Naive thymus-derived CD4-positive, alpha-beta T cell (primary cell): ENCODE results near the gene ARHGAP6. TPM values are rescaled to one million over a fixed set of nuclear protein-coding genes. Genes with fewer than 3 reads are reported as not detected.
"Not testable (repeated sequence)": the region's sequence is repeated elsewhere in the genome, so short reads cannot be mapped to it uniquely, and the experiment has no call there.

Experiments
- ATAC-seq: fragments of 150-1000 bp; cut with Tn5 transposase; 2 replicates; pipeline ENCODE4 v1.10.0; 2021; ENCODE audit warnings: mild to moderate bottlenecking, moderate library complexity
- CTCF ChIA-PET: fragments of 350-600 bp; sonication (Branson Sonifier 250); formaldehyde crosslinking; loops from one replicate; lab custom pipeline; 2021; ENCODE audit warnings: antibody characterized with exemption; lab: Charles Lee
- POLR2A ChIA-PET: fragments of 350-600 bp; sonication (Branson Sonifier 250); formaldehyde crosslinking; loops from one replicate; lab custom pipeline; 2021; ENCODE audit warnings: antibody characterized with exemption, inconsistent platforms; lab: Charles Lee
- DNase-seq, 9 donors: peaks; one replicate each; pipeline versions ENCODE4 v3.0.0 to v3.0.0-alpha.2; 2020 to 2022; ENCODE audit warnings: mixed read lengths in 1 of 9
- H3K27ac ChIP-seq: one replicate; pipeline ENCODE4 v1.7.0; 2013; ENCODE audit warnings: mild to moderate bottlenecking, low read depth, low read length, moderate library complexity
- H3K27me3 ChIP-seq, 2 donors: one replicate each; pipeline ENCODE4 v1.7.0; 2013; ENCODE audit warnings: low read length in 2 of 2, mild to moderate bottlenecking in 2 of 2, moderate library complexity in 2 of 2; ENCODE audit not compliant: control insufficient read depth in 2 of 2, insufficient read depth in 2 of 2
- H3K36me3 ChIP-seq, 3 experiments: 1 replicate in 2 of 3; 2 replicates in 1 of 3; pipeline ENCODE4 v1.7.0; 2013; ENCODE audit warnings: low read length in 3 of 3, mild to moderate bottlenecking in 3 of 3, moderate library complexity in 1 of 3; ENCODE audit not compliant: insufficient read depth in 3 of 3, control insufficient read depth in 2 of 3
- H3K4me1 ChIP-seq, 2 donors: one replicate each; pipeline ENCODE4 v1.7.0; 2013; ENCODE audit warnings: low read length in 2 of 2, mild to moderate bottlenecking in 2 of 2, moderate library complexity in 1 of 2; ENCODE audit not compliant: control insufficient read depth in 2 of 2, insufficient read depth in 2 of 2
- H3K4me3 ChIP-seq: 2 replicates; pipeline ENCODE4 v1.7.0; 2013; ENCODE audit warnings: mild to moderate bottlenecking, low read length
- H3K9me3 ChIP-seq, 3 experiments: 1 replicate in 2 of 3; 2 replicates in 1 of 3; pipeline ENCODE4 v1.7.0; 2013; ENCODE audit warnings: low read length in 3 of 3; ENCODE audit not compliant: control insufficient read depth in 2 of 3
- H3K27ac Mint-ChIP-seq, 9 donors: one replicate each; pipeline ENCODE4 v1.8.0; 2020 to 2022; ENCODE audit warnings: mixed read lengths in 9 of 9, mild to moderate bottlenecking in 8 of 9, moderate library complexity in 5 of 9, inconsistent platforms in 2 of 9
- H3K27me3 Mint-ChIP-seq, 5 donors: one replicate each; pipeline ENCODE4 v1.8.0; 2021 to 2022; ENCODE audit warnings: mixed read lengths in 5 of 5, mild to moderate bottlenecking in 1 of 5
- H3K36me3 Mint-ChIP-seq, 5 donors: one replicate each; pipeline ENCODE4 v1.8.0; 2020 to 2022; ENCODE audit warnings: mixed read lengths in 5 of 5, mild to moderate bottlenecking in 3 of 5, inconsistent platforms in 1 of 5
- H3K4me1 Mint-ChIP-seq, 7 donors: one replicate each; pipeline ENCODE4 v1.8.0; 2020 to 2022; ENCODE audit warnings: mixed read lengths in 7 of 7, mild to moderate bottlenecking in 3 of 7, inconsistent platforms in 1 of 7
- H3K4me3 Mint-ChIP-seq, 10 donors: one replicate each; pipeline ENCODE4 v1.8.0; 2020 to 2022; ENCODE audit warnings: mild to moderate bottlenecking in 10 of 10, mixed read lengths in 10 of 10, moderate library complexity in 6 of 10, inconsistent platforms in 2 of 10
- H3K9me3 Mint-ChIP-seq, 11 donors: one replicate each; pipeline ENCODE4 v1.8.0; 2020 to 2022; ENCODE audit warnings: mixed read lengths in 11 of 11, mild to moderate bottlenecking in 4 of 11, inconsistent platforms in 1 of 11, moderate library complexity in 1 of 11
- intact Hi-C, 2 donors: fragments of 100-400 bp; cut with micrococcal nuclease; formaldehyde crosslinking; loops; one replicate each; pipeline ENCODE4 v1.15.1; 2023
- polyA plus RNA-seq, 2 donors: library from polyadenylated mRNA; unstranded; fragments of 300-500 nt; fragmentation: Illumina TruSeq; gene quantifications; one replicate each; pipeline ENCODE4 v1.2.3, GENCODE V29; 2021
- total RNA-seq, 6 experiments: library from RNA in 5 of 6; stranded (reverse) in 5 of 6; gene quantifications; 1 replicate in 5 of 6; 2 replicates in 1 of 6; pipeline ENCODE4 v1.2.3 and lab custom pipeline; 2021 to 2026

Gene ARHGAP6
- total and polyA plus RNA-seq, 7 experiments from 2014 or later, result 0.11 to 0.83 TPM; not detected in 5

DNA sequence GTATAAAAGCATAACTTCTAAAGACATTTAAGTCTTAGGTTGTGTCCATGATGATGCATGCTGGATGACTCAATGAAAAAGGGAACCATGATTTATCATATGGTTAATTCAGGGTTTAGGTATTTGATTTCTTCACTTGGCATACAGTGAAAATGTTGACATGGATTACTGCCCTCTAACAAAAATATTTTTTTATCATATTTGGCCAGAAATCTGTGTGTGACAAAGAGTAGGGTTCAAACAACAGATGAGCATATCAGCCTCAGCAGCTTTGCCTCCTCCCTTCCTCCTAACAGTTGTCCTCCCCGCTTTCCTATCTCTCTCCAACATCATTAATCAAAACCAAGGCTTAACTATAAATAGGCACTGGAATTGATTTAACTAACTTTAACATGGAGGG lies 46.3 kb downstream of the ARHGAP6 start:
- H3K9me3 ChIP-seq, result no peaks in the 10 kb centered on the region
- no peak overlapping the region for H3K27ac ChIP-seq
- H3K36me3 ChIP-seq, result no peaks in the 10 kb centered on the region
- no peak overlapping the region for H3K4me3 ChIP-seq
- Mint-ChIP-seq H3K27me3 (peaks cover 7 to 24% (median 14%) of the 10 kb centered on the region in 5 donors), H3K27ac (no peak overlapping the region), H3K9me3 (peaks cover 0 to 19% (median 7%) of the 10 kb centered on the region in 11 donors), H3K4me1 (no peaks in the 10 kb centered on the region), H3K36me3 (no peaks in the 10 kb centered on the region), H3K4me3 (no peak overlapping the region)
- DNase-seq (no peak), ATAC-seq (no peak)
- ChIA-PET POLR2A (no interaction called here), CTCF (no interaction called here)
- no peaks in the 10 kb centered on the region for H3K4me1 ChIP-seq
- intact Hi-C loops, result no loop called here
- H3K27me3 ChIP-seq, result no peaks in the 10 kb centered on the region

- CTCF ChIA-PET, H3K9me3 ChIP-seq, H3K4me1 ChIP-seq, H3K4me1 Mint-ChIP-seq, ATAC-seq, DNase-seq, H3K27ac ChIP-seq, H3K4me3 Mint-ChIP-seq, intact Hi-C loops, H3K27me3 ChIP-seq, H3K4me3 ChIP-seq, POLR2A ChIA-PET, H3K36me3 Mint-ChIP-seq, H3K36me3 ChIP-seq, H3K27ac Mint-ChIP-seq: not testable (repeated sequence)
- Mint-ChIP-seq H3K9me3 (peaks cover 0 to 20% (median 5%) of the 10 kb centered on the region in 11 donors), H3K27me3 (peaks cover 5 to 16% (median 11%) of the 10 kb centered on the region in 5 donors)
Observed at GRCh38 chrX:11614253-11614652, 51.5 kb downstream of the ARHGAP6 start.

DNA sequence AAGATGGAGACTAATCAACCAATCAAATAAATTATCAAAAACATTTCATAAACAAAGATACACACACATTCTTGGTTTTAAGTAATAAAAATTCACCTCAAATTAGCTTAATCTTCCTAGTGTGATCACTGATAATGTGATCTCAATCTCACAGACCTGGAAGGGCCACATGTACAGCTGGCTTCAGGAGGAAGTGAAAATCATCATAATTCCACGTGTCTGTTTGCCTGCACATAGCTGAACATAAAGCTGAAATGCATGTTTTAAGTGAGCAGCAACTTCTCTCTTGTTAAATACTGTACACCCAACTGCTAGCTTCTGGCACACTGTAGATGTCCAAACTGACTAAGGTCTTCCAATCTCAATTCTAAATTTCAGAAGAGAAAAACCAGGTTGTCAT lies 53.8 kb downstream of the ARHGAP6 start:
- POLR2A ChIA-PET, result no interaction called here
- H3K27me3 ChIP-seq, result no peaks in the 10 kb centered on the region
- no peaks in the 10 kb centered on the region for H3K9me3 ChIP-seq
- peaks cover 5 to 11% (median 6%) of the 10 kb centered on the region in 5 donors for H3K27me3 Mint-ChIP-seq
- no peaks in the 10 kb centered on the region for H3K36me3 Mint-ChIP-seq
- no peaks in the 10 kb centered on the region for H3K4me1 Mint-ChIP-seq
- CTCF ChIA-PET, result no interaction called here
- H3K4me3 ChIP-seq, result no peak overlapping the region
- H3K27ac ChIP-seq, result no peak overlapping the region
- intact Hi-C loops, result no loop called here
- H3K36me3 ChIP-seq, result no peaks in the 10 kb centered on the region
- no peak overlapping the region for H3K4me3 Mint-ChIP-seq
- DNase-seq (no peak), ATAC-seq (no peak)
- no peaks in the 10 kb centered on the region for H3K4me1 ChIP-seq
- H3K27ac Mint-ChIP-seq, result no peak overlapping the region
- H3K9me3 Mint-ChIP-seq, result peaks cover 0 to 16% (median 5%) of the 10 kb centered on the region in 11 donors

GRCh38 chrX:11611161-11611560 lies 54.6 kb downstream of the ARHGAP6 start:
- no peaks in the 10 kb centered on the region for H3K36me3 Mint-ChIP-seq
- H3K4me3 Mint-ChIP-seq, result no peak overlapping the region
- peaks cover 5 to 10% (median 6%) of the 10 kb centered on the region in 5 donors for H3K27me3 Mint-ChIP-seq
- H3K36me3 ChIP-seq, result no peaks in the 10 kb centered on the region
- H3K27ac Mint-ChIP-seq, result no peak overlapping the region
- no peaks in the 10 kb centered on the region for H3K27me3 ChIP-seq
- no peak overlapping the region for H3K4me3 ChIP-seq
- H3K4me1 Mint-ChIP-seq, result no peaks in the 10 kb centered on the region
- H3K27ac ChIP-seq, result no peak overlapping the region
- H3K4me1 ChIP-seq, result no peaks in the 10 kb centered on the region
- H3K9me3 Mint-ChIP-seq, result peaks cover 0 to 16% (median 5%) of the 10 kb centered on the region in 11 donors
- ATAC-seq, result no peak
- intact Hi-C loops, result no loop called here
- ChIA-PET CTCF (no interaction called here), POLR2A (no interaction called here)
- H3K9me3 ChIP-seq, result no peaks in the 10 kb centered on the region
- DNase-seq, result no peak

GRCh38 chrX:11609109-11609508 lies 56.6 kb downstream of the ARHGAP6 start:
- ATAC-seq, result no peak
- no peak overlapping the region for H3K27ac Mint-ChIP-seq
- Histone ChIP-seq H3K36me3 (no peaks in the 10 kb centered on the region), H3K9me3 (no peaks in the 10 kb centered on the region), H3K4me3 (no peak overlapping the region), H3K4me1 (no peaks in the 10 kb centered on the region), H3K27ac (no peak overlapping the region), H3K27me3 (no peaks in the 10 kb centered on the region)
- no peaks in the 10 kb centered on the region for H3K4me1 Mint-ChIP-seq
- H3K9me3 Mint-ChIP-seq, result peaks cover 0 to 6% (median 0%) of the 10 kb centered on the region in 11 donors
- CTCF ChIA-PET, result no interaction called here
- POLR2A ChIA-PET, result no interaction called here
- H3K27me3 Mint-ChIP-seq, result peaks cover 0 to 5% (median 0%) of the 10 kb centered on the region in 5 donors
- no peaks in the 10 kb centered on the region for H3K36me3 Mint-ChIP-seq
- intact Hi-C loops, result no loop called here
- H3K4me3 Mint-ChIP-seq, result no peak overlapping the region
- no peak for DNase-seq

DNA sequence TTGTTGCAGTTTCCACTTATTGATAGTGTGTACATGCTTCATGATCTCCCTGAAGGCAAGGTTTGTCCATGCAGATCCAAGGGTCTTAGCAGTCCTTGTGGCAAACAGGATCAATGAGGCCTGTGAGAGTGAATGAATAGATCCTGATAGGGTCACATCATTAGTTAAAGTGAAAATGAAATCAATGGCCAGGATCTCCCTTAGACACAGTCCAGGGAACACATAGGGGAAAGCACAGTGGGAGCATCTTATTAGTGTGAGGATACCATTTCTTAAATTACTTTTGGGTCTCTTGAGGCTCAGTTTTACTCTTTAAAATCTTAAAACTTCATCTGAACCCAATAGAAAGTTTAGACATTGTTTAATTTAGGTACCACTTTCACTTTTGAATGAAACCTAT lies 59.3 kb downstream of the ARHGAP6 start:
- H3K36me3 Mint-ChIP-seq, result no peaks in the 10 kb centered on the region
- Histone ChIP-seq H3K9me3 (no peaks in the 10 kb centered on the region), H3K4me1 (no peaks in the 10 kb centered on the region), H3K27me3 (no peaks in the 10 kb centered on the region), H3K36me3 (no peaks in the 10 kb centered on the region), H3K27ac (no peak overlapping the region), H3K4me3 (no peak overlapping the region)
- ATAC-seq, result no peak
- no peak overlapping the region for H3K4me3 Mint-ChIP-seq
- intact Hi-C loops, result no loop called here
- no peaks in the 10 kb centered on the region for H3K4me1 Mint-ChIP-seq
- H3K9me3 Mint-ChIP-seq, result peaks cover 0 to 3% (median 0%) of the 10 kb centered on the region in 11 donors
- H3K27me3 Mint-ChIP-seq, result peaks cover 0 to 3% (median 0%) of the 10 kb centered on the region in 5 donors
- POLR2A ChIA-PET, result no interaction called here
- CTCF ChIA-PET, result interaction anchor here (0.8 kb wide), 1 partner anchor 10 kb away, joined by 3 read pairs; no protein-coding TSS in a partner anchor
- no peak overlapping the region for H3K27ac Mint-ChIP-seq
- no peak for DNase-seq

DNA sequence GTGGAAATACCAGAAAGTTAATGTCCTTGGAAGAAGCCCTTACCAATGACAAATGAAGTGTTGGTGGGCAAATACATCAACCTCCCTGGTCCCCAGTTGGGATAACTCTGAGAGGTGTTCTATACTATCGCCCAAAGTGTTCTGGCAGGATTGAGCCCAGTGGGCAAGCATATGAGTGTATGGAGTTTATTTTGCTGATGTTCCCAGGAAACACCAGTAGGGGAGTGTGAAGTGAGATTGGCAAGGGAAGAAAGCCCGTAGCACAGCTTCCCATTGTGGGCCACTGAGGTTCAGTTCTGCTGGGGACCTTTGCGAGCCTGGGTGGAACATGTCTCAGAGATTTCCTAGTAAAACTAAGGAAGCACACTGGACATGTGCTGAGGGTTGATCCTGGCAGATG lies 65.1 kb downstream of the ARHGAP6 start:
- Histone ChIP-seq H3K4me1 (no peaks in the 10 kb centered on the region), H3K27me3 (no peaks in the 10 kb centered on the region), H3K9me3 (no peaks in the 10 kb centered on the region), H3K4me3 (no peak overlapping the region), H3K36me3 (no peaks in the 10 kb centered on the region), H3K27ac (no peak overlapping the region)
- intact Hi-C loops, result no loop called here
- ATAC-seq (no peak), DNase-seq (no peak)
- Mint-ChIP-seq H3K27me3 (peaks cover 0 to 6% (median 5%) of the 10 kb centered on the region in 5 donors), H3K4me1 (no peaks in the 10 kb centered on the region), H3K4me3 (no peak overlapping the region), H3K36me3 (no peaks in the 10 kb centered on the region), H3K9me3 (peaks cover 0 to 1% (median 0%) of the 10 kb centered on the region in 11 donors), H3K27ac (no peak overlapping the region)
- CTCF ChIA-PET, result no interaction called here
- POLR2A ChIA-PET, result no interaction called here
